ENCODE measurements around the gene CYB5R3. TPM values are rescaled to one million over a fixed set of nuclear protein-coding genes. Genes with fewer than 3 reads are reported as not detected.
"Not testable (repeated sequence)": the region's sequence is repeated elsewhere in the genome, so short reads cannot be mapped to it uniquely, and the experiment has no call there.

CYB5R3 gene
- total and polyA plus RNA-seq, 4 experiments from 2014 or later = 42.7 to 91.1 (median 44.8) TPM

GRCh38 chr22:42683578-42684283 is 34.5 kb upstream of the CYB5R3 start:
- DNase-seq = no peak
- POLR2A ChIA-PET (ENCODE audit: partially characterized antibody) = interaction anchor here (0.8 kb wide), 1 partner anchor 13 kb away, joined by 3 read pairs; no protein-coding TSS in a partner anchor
- Histone ChIP-seq H3K4me3 (ENCODE audit: low read length in 2 of 2) (no peak overlapping the region), H3K27ac (ENCODE audit: low read depth, low read length) (no peak overlapping the region), H3K36me3 (ENCODE audit: insufficient read depth, low read length) (no peaks in the 10 kb centered on the region), H3K27me3 (ENCODE audit: insufficient read depth, low read length) (no peaks in the 10 kb centered on the region), H3K4me1 (ENCODE audit: insufficient read depth, low read length) (no peaks in the 10 kb centered on the region), H3K9me3 (ENCODE audit: control insufficient read depth in 1 of 2, low read length in 2 of 2) (peaks cover 0 to 3% of the 10 kb centered on the region in 2 donors)
- CTCF ChIA-PET (ENCODE audit: partially characterized antibody) = no interaction called here
- H3K4me3 Mint-ChIP-seq = no peak overlapping the region
- H3K4me1 Mint-ChIP-seq = peaks cover 0 to 2% (median 0%) of the 10 kb centered on the region in 4 donors
- intact Hi-C loops (cut with micrococcal nuclease) = no loop called here
- H3K27me3 Mint-ChIP-seq = peaks cover 1 to 2% of the 10 kb centered on the region in 2 donors
- peaks cover 0 to 8% (median 1%) of the 10 kb centered on the region in 8 donors for H3K9me3 Mint-ChIP-seq
- no peak overlapping the region for H3K27ac Mint-ChIP-seq
- no peaks in the 10 kb centered on the region for H3K36me3 Mint-ChIP-seq

GRCh38 chr22:42682113-42682851 is 33.1 kb upstream of the CYB5R3 start:
- POLR2A ChIA-PET (ENCODE audit: partially characterized antibody) = no interaction called here
- no peak overlapping the region for H3K27ac Mint-ChIP-seq
- H3K27ac ChIP-seq (ENCODE audit: low read depth, low read length) = no peak overlapping the region
- H3K36me3 Mint-ChIP-seq = peaks cover 0 to 6% of the 10 kb centered on the region in 2 donors
- no peak for DNase-seq
- intact Hi-C loops (cut with micrococcal nuclease) = no loop called here
- peaks cover 0 to 2% (median 0%) of the 10 kb centered on the region in 4 donors for H3K4me1 Mint-ChIP-seq
- no peaks in the 10 kb centered on the region for H3K4me1 ChIP-seq (ENCODE audit: insufficient read depth, low read length)
- CTCF ChIA-PET (ENCODE audit: partially characterized antibody) = no interaction called here
- H3K9me3 Mint-ChIP-seq = peaks cover 0 to 18% (median 5%) of the 10 kb centered on the region in 8 donors
- no peak overlapping the region for H3K4me3 ChIP-seq (ENCODE audit: low read length in 2 of 2)
- peaks cover 0 to 5% of the 10 kb centered on the region in 2 donors for H3K9me3 ChIP-seq (ENCODE audit: control insufficient read depth in 1 of 2, low read length in 2 of 2)
- H3K27me3 ChIP-seq (ENCODE audit: insufficient read depth, low read length) = no peaks in the 10 kb centered on the region
- no peak overlapping the region for H3K4me3 Mint-ChIP-seq
- H3K27me3 Mint-ChIP-seq = peaks cover 1 to 2% of the 10 kb centered on the region in 2 donors
- no peaks in the 10 kb centered on the region for H3K36me3 ChIP-seq (ENCODE audit: insufficient read depth, low read length)

GRCh38 chr22:42680648-42681047 is 31.5 kb upstream of the CYB5R3 start:
- intact Hi-C loops (cut with micrococcal nuclease) = no loop called here
- ChIA-PET CTCF (ENCODE audit: partially characterized antibody) (interaction anchor here (0.5 kb wide), 1 partner anchor 240 kb away, joined by 6 read pairs; no protein-coding TSS in a partner anchor), POLR2A (ENCODE audit: partially characterized antibody) (no interaction called here)
- Mint-ChIP-seq H3K9me3 (peaks cover 0 to 18% (median 5%) of the 10 kb centered on the region in 8 donors), H3K36me3 (peaks cover 0 to 6% of the 10 kb centered on the region in 2 donors), H3K4me1 (peaks cover 0 to 2% (median 0%) of the 10 kb centered on the region in 4 donors), H3K27me3 (peaks cover 0 to 2% of the 10 kb centered on the region in 2 donors), H3K27ac (no peak overlapping the region), H3K4me3 (no peak overlapping the region)
- Histone ChIP-seq H3K36me3 (ENCODE audit: insufficient read depth, low read length) (no peaks in the 10 kb centered on the region), H3K4me3 (ENCODE audit: low read length in 2 of 2) (no peak overlapping the region), H3K9me3 (ENCODE audit: control insufficient read depth in 1 of 2, low read length in 2 of 2) (peaks cover 0 to 5% of the 10 kb centered on the region in 2 donors), H3K27ac (ENCODE audit: low read depth, low read length) (no peak overlapping the region), H3K27me3 (ENCODE audit: insufficient read depth, low read length) (no peaks in the 10 kb centered on the region), H3K4me1 (ENCODE audit: insufficient read depth, low read length) (no peaks in the 10 kb centered on the region)
- DNase-seq = no peak

DNA sequence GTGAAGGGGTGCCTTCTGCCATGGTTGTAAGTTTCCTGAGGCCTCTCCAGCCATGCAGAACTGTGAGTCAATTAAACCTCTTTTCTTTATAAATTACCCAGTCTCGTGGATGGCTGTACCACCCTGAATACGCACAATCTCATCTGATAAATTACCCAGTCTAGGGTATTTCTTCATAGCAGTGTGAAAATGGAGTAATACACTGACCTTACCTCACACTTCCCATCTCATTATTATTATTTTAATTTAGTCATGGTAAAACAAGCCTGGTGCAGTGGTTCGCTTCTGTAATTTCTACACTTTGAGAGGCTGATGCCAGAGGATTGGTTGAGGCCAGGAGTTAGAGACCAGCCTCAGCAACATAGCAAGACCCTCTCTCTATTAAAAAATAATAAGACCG is 30.5 kb upstream of the CYB5R3 start:
- no peak overlapping the region for H3K27ac Mint-ChIP-seq

GRCh38 chr22:42678894-42679293 is 29.7 kb upstream of the CYB5R3 start:
- H3K9me3 ChIP-seq (ENCODE audit: control insufficient read depth in 1 of 2, low read length in 2 of 2) = peaks cover 0 to 5% of the 10 kb centered on the region in 2 donors
- DNase-seq = no peak
- H3K27ac Mint-ChIP-seq = no peak overlapping the region
- peaks cover 0 to 18% (median 5%) of the 10 kb centered on the region in 8 donors for H3K9me3 Mint-ChIP-seq
- H3K27me3 Mint-ChIP-seq = peaks cover 2 to 3% of the 10 kb centered on the region in 2 donors
- peaks cover 0 to 2% (median 0%) of the 10 kb centered on the region in 4 donors for H3K4me1 Mint-ChIP-seq
- no peak overlapping the region for H3K4me3 ChIP-seq (ENCODE audit: low read length in 2 of 2)
- ChIA-PET CTCF (ENCODE audit: partially characterized antibody) (no interaction called here), POLR2A (ENCODE audit: partially characterized antibody) (no interaction called here)
- peaks cover 0 to 6% of the 10 kb centered on the region in 2 donors for H3K36me3 Mint-ChIP-seq
- H3K27ac ChIP-seq (ENCODE audit: low read depth, low read length) = no peak overlapping the region
- no peaks in the 10 kb centered on the region for H3K36me3 ChIP-seq (ENCODE audit: insufficient read depth, low read length)
- no peaks in the 10 kb centered on the region for H3K4me1 ChIP-seq (ENCODE audit: insufficient read depth, low read length)
- H3K4me3 Mint-ChIP-seq = no peak overlapping the region
- intact Hi-C loops (cut with micrococcal nuclease) = no loop called here
- H3K27me3 ChIP-seq (ENCODE audit: insufficient read depth, low read length) = no peaks in the 10 kb centered on the region

More for the DNA sequence above, 30.5 kb upstream of the CYB5R3 start:
- no peak overlapping the region for H3K27ac ChIP-seq (ENCODE audit: low read depth, low read length)
- ChIA-PET POLR2A (ENCODE audit: partially characterized antibody) (no interaction called here), CTCF (ENCODE audit: partially characterized antibody) (no interaction called here)
- intact Hi-C loops (cut with micrococcal nuclease) = no loop called here
- Mint-ChIP-seq H3K9me3 (peaks cover 0 to 18% (median 5%) of the 10 kb centered on the region in 8 donors), H3K4me1 (peaks cover 0 to 2% (median 0%) of the 10 kb centered on the region in 4 donors), H3K36me3 (peaks cover 0 to 6% of the 10 kb centered on the region in 2 donors), H3K4me3 (no peak overlapping the region), H3K27me3 (peaks cover 0 to 2% of the 10 kb centered on the region in 2 donors)
- H3K4me1 ChIP-seq (ENCODE audit: insufficient read depth, low read length) = no peaks in the 10 kb centered on the region
- no peaks in the 10 kb centered on the region for H3K36me3 ChIP-seq (ENCODE audit: insufficient read depth, low read length)
- peaks cover 0 to 5% of the 10 kb centered on the region in 2 donors for H3K9me3 ChIP-seq (ENCODE audit: control insufficient read depth in 1 of 2, low read length in 2 of 2)
- DNase-seq = no peak
- H3K27me3 ChIP-seq (ENCODE audit: insufficient read depth, low read length) = no peaks in the 10 kb centered on the region
- H3K4me3 ChIP-seq (ENCODE audit: low read length in 2 of 2) = no peak overlapping the region

DNA sequence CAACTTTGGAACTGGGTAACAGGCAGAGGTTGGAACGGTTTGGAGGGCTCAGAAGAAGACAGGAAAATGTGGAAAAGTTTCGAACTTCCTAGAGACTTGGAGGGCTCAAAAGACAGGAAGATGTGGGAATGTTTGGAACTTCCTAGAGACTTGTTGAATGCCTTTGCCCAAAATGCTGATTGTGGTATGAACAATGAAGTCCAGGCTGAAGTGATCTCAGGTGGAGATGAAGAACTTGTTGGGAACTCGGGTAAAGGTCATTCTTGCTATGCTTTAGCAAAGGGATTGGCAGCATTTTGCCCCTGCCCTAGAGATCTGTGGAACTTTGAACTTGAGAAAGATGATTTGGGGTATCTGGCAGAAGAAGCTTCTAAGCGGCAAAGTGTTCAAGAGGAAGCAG is 28.7 kb upstream of the CYB5R3 start:
- H3K9me3 ChIP-seq (ENCODE audit: control insufficient read depth in 1 of 2, low read length in 2 of 2); CTCF ChIA-PET (ENCODE audit: partially characterized antibody); H3K27ac ChIP-seq (ENCODE audit: low read depth, low read length); H3K27me3 ChIP-seq (ENCODE audit: insufficient read depth, low read length); intact Hi-C loops (cut with micrococcal nuclease); H3K36me3 ChIP-seq (ENCODE audit: insufficient read depth, low read length); H3K4me1 Mint-ChIP-seq; H3K27me3 Mint-ChIP-seq; H3K4me3 Mint-ChIP-seq; H3K36me3 Mint-ChIP-seq; DNase-seq; H3K4me3 ChIP-seq (ENCODE audit: low read length in 2 of 2); POLR2A ChIA-PET (ENCODE audit: partially characterized antibody); H3K4me1 ChIP-seq (ENCODE audit: insufficient read depth, low read length); H3K27ac Mint-ChIP-seq: not testable (repeated sequence)
- peaks cover 0 to 18% (median 5%) of the 10 kb centered on the region in 8 donors for H3K9me3 Mint-ChIP-seq

DNA sequence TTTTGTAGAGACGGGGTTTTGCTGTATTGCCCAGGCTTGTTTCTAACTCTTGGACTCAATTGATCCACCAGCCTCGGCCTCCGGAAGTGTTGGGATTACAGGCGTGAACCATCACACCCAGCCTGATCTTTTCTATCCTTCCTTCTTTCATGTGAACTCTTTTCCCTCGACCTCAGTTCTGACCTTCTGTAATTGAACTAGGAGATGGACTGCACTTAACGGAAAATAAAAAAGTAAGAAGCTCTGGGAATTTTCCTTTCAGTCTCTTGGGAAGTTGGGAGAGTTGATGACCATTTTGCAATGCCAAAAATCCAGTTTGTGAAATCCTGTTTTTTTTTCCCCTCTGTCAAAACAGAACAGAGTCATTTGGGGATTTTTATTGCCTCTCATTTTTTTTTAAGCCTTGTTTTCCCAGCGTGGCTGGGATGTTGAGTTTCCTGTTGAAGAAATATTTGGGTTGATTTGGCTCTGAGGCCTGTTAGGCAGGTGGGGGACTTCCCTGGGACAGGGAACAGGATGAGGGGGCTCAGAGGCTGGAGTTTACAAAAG is 26.9 kb upstream of the CYB5R3 start:
- intact Hi-C loops (cut with micrococcal nuclease) = no loop called here
- Histone ChIP-seq H3K9me3 (ENCODE audit: control insufficient read depth in 1 of 2, low read length in 2 of 2) (peaks cover 0 to 5% of the 10 kb centered on the region in 2 donors), H3K4me1 (ENCODE audit: insufficient read depth, low read length) (peaks cover 4% of the 10 kb centered on the region), H3K4me3 (ENCODE audit: low read length in 2 of 2) (no peak overlapping the region), H3K27ac (ENCODE audit: low read depth, low read length) (no peak overlapping the region), H3K36me3 (ENCODE audit: insufficient read depth, low read length) (no peaks in the 10 kb centered on the region), H3K27me3 (ENCODE audit: insufficient read depth, low read length) (no peaks in the 10 kb centered on the region)
- no peak for DNase-seq
- ChIA-PET POLR2A (ENCODE audit: partially characterized antibody) (no interaction called here), CTCF (ENCODE audit: partially characterized antibody) (interaction anchor here (1.9 kb wide), 1 partner anchor 13 kb away, joined by 4 read pairs; no protein-coding TSS in a partner anchor)
- peaks cover 0 to 18% (median 5%) of the 10 kb centered on the region in 8 donors for H3K9me3 Mint-ChIP-seq
- H3K4me3 Mint-ChIP-seq = no peak overlapping the region
- H3K36me3 Mint-ChIP-seq = peaks cover 0 to 6% of the 10 kb centered on the region in 2 donors
- peaks cover 4 to 6% (median 5%) of the 10 kb centered on the region in 4 donors for H3K4me1 Mint-ChIP-seq
- peaks cover 0 to 3% of the 10 kb centered on the region in 2 donors for H3K27me3 Mint-ChIP-seq
- H3K27ac Mint-ChIP-seq = no peak overlapping the region
